WI38 (cell line): ENCODE results near the gene GATA6.

Experiments used
- H3K4me3 ChIP-seq: 2 replicates; pipeline ENCODE4 v1.5.1; 2011; ENCODE audit warnings: low read depth, mild to moderate bottlenecking, control low read depth, low read length
- CTCF ChIP-seq: IDR thresholded peaks from 2 replicates; pipeline ENCODE4 v1.5.1; 2012; ENCODE audit warnings: low read depth, mild to moderate bottlenecking, control low read depth, low read length

The GATA6 gene

GRCh38 chr18:22159014-22159413, 10.4 kb upstream of the GATA6 start:
- no peak overlapping the region for H3K4me3 ChIP-seq
- TF ChIP-seq CTCF = no peak

- TF ChIP-seq CTCF = no peak
- H3K4me3 ChIP-seq = no peak overlapping the region
Measured at GRCh38 chr18:22161090-22161489, 8.3 kb upstream of the GATA6 start.

GRCh38 chr18:22163416-22164161, 5.8 kb upstream of the GATA6 start:
- no peak for TF ChIP-seq CTCF
- H3K4me3 ChIP-seq = no peak overlapping the region

- TF ChIP-seq CTCF = no peak
- no peak overlapping the region for H3K4me3 ChIP-seq
Measured at GRCh38 chr18:22164337-22165048, 4.9 kb upstream of the GATA6 start.

- H3K4me3 ChIP-seq = no peak overlapping the region
- TF ChIP-seq CTCF = no peak
Measured at GRCh38 chr18:22165049-22165602, 4.3 kb upstream of the GATA6 start.

GRCh38 chr18:22165603-22166068, 3.8 kb upstream of the GATA6 start:
- no peak for TF ChIP-seq CTCF
- H3K4me3 ChIP-seq = no peak overlapping the region
